ENCODE data around the gene MIOS.
A peak's percentile ranks its signal among the peaks of the same experiment; 100 is the strongest.

MIOS gene

DNA sequence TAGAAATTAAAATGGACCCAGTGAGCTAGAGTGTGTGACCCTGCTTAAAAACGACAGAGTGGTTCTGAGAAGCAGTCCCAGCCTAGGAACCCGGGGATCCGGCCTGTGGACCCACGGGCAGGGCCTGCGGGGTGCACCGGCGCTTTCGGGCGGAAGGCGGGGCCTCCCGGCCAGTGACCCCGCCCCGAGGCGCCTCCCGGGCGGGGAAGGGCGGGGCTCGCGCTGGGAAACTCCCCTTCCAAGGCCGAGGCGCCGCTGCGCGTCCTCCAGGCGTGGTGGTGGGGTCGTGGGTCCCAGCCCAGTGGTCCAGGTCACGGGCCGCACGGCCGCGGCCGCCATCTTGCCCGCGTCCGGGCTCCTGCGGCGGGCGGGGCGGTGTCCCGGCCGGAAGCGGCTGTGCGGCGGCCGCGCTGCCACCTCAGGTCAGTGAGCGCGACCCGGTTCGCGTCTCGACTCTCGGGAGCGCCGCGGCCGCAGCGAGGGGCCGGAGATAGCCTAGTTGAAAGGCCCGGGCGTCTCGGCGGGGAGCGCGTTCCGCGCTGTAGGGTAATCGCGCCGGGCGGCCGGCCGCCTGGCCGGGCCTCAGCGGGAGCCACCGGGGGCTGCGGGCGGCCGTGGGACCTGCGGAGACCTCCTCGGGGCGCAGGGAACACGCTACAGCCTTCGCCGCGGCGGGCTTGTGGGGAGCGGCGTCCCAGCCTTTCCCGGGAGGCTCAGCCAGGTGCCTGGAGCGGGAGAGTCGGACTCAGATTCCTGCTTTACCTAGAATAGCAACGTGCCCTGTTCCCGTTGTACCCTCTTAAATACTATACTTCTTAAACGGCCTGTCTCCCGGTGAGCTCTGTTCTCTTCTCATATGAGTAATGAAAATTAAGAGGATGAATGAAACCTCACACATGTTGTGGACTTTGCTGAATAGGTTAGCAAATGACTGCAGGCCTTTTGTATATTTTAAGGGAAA lies at the start of gene MIOS:
TSS of gene MIOS (plus strand) at position 234 of the 961 bp plus-strand sequence. CDS start 5,592 bp downstream, outside the sequence.
- peak; percentile 88 for DNase-seq

GRCh38 chr7:7517754-7518153 lies 48.9 kb upstream of the MIOS start:
- DNase-seq: no peak

- no peak for DNase-seq
Observed at GRCh38 chr7:7519056-7519455, 47.6 kb upstream of the MIOS start.

- no peak for DNase-seq
Observed at GRCh38 chr7:7519528-7519927, 47.2 kb upstream of the MIOS start.

DNA sequence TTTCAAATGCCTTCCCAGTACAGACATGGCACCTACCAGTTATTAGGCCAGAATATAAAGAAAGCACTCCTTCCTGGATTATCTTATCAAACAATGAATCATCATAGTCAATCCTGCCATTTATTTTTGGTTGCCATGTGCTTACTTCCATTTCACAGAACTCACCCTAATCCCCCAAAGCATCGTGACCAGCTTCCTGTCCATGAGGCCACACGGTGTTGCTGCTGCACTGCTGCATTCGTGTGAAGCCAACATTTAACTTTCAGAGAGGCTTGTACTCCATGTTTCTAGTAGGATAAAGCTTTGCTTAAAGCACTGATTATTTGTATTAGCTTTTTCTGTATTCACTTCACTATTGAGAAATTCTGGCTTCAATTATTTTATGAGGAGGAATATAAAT lies 45.4 kb upstream of the MIOS start:
- peak; percentile 15 for DNase-seq

- DNase-seq: no peak
Observed at GRCh38 chr7:7522421-7522820, 44.3 kb upstream of the MIOS start.

DNA sequence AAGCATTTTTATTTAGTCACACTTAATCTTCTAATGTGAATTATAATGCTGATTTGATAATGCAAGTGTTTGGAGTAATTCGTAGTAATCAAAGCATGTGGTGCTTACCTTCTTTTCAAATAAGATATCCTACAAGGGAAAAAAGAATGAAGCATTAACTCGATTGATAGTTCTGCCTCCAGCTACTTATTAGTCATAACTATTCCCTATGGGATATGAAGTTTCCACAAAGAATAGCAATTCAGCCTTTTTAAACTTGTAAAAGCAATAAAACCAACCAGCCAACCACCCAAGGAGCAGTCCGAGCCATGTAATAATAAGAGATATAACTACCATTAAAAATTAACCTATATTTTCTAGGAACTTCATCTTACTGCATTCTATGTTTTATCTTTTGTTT lies 42.6 kb upstream of the MIOS start:
- DNase-seq: no peak

- no peak for DNase-seq
Observed at GRCh38 chr7:7526006-7526405, 40.7 kb upstream of the MIOS start.

DNA sequence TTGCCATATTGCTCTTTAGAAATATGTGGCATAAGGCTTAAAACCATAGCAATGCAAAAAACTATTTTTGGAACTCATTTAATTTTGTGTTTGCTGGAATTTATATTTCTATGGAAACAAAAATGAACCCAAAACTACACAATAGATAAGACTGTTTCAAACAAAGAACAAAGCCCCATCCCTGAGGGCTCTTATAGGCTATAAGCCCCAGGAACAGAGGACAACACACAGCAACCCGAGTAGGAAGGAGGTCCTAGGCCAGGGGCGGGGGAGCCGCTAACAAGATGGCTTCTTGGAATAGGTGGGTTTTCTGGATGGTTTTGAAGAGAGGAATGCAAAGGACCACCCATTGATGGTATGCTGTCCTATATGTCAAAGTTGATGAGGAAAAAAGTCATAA lies 39.6 kb upstream of the MIOS start:
- DNase-seq: no peak

DNA sequence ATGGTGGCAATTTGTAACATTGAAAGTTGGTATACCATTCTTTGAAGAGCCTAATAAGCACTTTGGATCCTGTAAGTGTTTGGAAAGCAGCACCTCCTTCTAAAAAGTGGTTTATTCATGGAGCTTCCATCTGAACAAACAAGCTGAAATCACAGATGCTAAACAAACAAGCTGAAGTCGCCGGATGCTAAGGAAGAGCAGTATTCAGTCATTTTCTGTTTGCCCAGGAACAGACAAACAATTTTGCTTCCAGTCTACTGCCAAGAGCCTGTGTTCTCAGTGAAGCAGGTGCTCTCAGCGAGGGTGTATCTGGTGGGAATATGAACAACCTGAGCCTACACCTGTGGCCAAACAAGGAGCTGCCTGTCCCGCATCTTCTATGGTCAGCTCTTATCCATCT lies 37.4 kb upstream of the MIOS start:
- no peak for DNase-seq

DNA sequence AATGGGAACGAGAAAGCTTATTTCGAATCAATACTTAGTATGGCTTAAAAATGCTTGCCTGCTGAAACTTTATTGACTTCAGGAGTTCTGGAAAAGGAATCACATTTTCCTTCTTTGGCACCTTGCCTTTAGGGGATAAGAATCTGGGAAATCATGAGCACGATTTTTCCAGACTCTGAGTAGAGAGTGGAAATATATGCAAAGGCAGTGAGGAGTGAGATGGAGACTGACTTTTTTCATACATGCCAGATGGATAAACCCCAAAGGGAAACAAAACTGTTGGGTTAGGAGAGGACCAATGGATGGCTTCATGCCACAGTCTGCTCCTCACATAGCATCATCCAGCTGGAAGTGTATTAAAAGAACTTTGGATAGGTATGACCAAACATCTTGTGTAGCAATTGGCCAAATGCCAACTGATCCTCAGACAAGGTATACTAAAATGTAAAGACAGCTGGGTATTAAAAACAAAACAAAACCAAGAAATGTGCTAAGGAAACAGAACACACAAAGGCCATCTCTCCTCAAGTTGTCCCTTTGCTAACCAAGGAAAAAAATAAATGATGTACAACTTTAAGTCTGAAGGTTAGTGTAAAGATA lies 32.8 kb upstream of the MIOS start:
- no peak for DNase-seq

DNA sequence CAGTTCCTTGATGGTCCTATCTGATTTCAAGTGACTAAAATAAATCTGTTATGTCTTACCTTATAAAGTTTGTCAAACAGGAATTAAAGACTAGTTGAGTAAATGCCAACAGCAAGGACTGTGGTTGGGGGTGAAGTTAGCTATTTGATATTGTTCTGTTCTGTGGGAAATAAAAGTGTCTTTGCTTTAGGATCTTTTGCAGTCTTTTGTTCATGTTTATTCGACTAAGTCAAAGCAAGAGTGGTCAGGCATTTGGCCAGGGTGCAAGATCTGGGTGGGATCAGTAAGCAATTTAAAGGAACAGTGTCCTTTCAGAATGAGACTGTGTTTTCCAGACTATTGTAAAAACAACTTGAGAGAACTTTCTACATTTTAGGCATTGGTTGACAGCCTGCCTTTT lies 31.0 kb upstream of the MIOS start, which contains the start of gene COL28A1:
TSS of gene COL28A1 (minus strand) at position 183 of the 400 bp plus-strand sequence. CDS start 2,998 bp downstream, outside the sequence.
- no peak for DNase-seq

GRCh38 chr7:7536396-7537019 lies 30.2 kb upstream of the MIOS start:
- no peak for DNase-seq

DNA sequence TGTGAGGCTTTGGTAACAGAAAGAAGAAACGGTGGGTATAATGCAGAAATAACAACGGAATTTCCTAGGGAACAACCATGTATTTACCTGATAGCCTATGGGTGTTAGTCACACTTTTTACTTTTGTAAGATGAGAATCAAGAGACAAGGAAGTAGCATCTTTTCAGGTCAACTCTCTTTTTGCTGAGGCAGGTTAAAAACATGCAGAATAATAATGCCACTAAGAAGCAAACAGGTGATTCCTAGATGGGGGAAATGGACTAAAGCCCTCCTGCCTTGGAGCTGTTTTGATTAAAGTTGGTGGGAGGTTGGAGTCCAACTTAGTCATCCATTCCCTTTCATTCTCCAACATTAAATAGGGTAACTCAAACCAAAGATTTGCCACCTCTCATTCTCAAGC lies 29.0 kb upstream of the MIOS start:
- DNase-seq: no peak

DNA sequence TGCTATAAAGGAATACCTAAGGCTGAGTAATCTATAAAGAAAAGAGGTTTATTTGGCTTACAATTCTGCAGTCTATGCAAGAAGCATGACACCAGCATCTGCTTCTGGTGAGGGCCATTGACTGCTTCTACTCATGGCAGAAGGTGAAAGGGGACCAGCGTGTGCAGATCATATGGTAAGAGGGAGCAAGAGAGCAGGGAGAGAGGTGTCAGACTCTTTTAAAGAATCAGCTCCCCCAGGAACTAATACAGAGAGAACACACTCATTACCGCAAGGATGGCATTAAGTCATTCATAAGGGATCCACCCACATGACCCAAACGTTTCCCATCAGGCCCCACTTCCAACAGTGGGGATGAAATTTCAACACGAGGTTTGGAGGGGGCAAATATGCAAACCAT lies 27.5 kb upstream of the MIOS start:
- no peak for DNase-seq

GRCh38 chr7:7539711-7540110 lies 27.0 kb upstream of the MIOS start:
- no peak for DNase-seq

GRCh38 chr7:7542251-7542835 lies 24.3 kb upstream of the MIOS start:
- DNase-seq: no peak

DNA sequence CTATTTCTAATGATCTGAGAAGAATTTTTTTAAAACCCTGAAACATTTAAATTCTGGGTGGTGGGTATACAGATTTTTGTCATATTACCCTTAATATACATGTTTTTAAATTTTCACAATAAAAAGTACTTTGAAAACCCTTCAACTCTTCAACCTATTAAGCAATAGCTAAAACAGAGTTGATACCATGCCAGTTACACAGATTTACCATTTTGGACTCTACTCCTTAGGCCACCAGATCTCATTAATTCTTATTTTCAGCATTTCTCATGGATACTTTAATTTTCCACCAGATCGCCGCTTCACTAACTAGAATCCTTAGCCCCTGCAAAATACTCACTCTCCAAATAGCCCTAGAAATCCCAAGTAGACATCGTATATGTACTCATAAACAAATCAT lies 18.3 kb upstream of the MIOS start:
- no peak for DNase-seq

DNA sequence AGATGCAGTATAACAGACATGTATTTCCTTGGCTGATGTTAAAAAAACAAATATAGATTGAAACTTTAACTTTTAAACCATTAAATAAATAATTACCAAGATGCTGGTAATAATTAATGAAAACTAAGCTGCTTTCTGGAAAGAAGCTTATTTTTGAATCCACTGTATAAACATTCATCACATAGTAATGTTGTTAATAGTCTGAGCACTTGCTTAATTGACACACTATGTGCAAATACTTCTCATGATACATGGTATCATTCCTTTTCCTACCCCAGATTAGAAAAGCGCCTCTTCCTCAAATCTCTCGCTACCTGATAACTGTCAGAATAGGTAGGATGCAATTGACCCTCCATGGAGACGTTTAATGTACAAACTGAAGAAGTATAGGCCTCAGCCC lies 16.0 kb upstream of the MIOS start:
- no peak for DNase-seq

- no peak for DNase-seq
Observed at GRCh38 chr7:7552199-7552598, 14.5 kb upstream of the MIOS start.

- DNase-seq: no peak
Observed at GRCh38 chr7:7553386-7553785, 13.3 kb upstream of the MIOS start.

DNA sequence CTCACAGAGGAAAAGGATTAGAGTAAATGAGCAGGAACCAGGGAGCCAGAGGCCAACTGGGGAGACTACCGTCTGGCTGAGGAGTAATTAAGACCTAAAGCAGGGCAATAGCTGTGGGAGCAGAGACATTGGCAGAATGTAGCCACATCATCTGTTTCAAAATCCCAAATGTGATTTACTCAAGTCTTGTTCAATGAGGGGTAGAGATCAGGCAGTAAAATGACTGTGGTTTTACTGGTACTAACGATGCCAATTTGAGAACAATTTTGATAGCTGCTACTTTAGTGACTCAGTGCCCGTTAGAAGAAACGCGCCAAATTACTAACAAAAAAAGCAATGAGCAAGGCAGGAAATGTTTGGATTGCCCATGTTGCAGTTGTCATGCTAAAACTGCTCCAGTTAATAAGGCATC lies 12.7 kb upstream of the MIOS start:
- no peak for DNase-seq
